NCI-H2107 (cell line): ENCODE measurements around the gene ABHD1.
"Not testable (repeated sequence)": the region's sequence is repeated elsewhere in the genome, so short reads cannot be mapped to it uniquely, and the experiment has no call there.

Source experiments
- DNase-seq: peaks from one replicate; lab custom pipeline; 2025; lab: John Stamatoyannopoulos, UW

Gene ABHD1

GRCh38 chr2:27109083-27109482, 14.5 kb upstream of the ABHD1 start:
- DNase-seq = no peak

- not testable (repeated sequence) for DNase-seq
Observed at GRCh38 chr2:27110603-27111352, 12.8 kb upstream of the ABHD1 start.

DNA sequence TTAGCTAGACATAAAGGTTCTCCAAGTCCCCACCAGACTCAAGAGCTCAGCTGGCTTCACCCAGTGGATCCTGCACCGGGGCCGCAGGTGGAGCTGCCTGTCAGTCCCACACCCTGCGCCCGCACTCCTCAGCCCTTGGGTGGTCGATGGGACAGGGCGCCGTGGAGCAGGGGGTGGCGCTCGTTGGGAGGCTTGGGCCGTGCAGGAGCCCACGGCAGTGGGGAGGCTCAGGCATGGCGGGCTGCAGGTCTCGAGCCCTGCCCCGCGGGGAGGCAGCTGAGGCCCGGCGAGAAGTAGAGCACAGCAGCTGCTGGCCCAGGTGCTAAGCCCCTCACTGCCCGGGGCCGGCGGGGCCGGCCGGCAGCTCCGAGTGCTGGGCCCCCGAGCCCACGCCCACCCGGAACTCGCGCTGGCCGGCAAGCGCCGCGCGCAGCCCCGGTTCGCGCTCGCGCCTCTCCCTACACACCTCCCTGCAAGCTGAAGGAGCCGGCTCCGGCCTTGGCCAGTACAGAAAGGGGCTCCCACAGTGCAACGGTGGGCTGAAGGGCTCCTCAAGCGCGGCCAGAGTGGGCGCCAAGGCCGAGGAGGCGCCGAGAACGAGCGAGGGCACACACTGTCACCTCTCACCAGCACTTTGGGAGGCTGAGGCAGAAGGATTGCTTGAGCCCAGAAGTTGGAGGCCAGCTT, 12.1 kb upstream of the ABHD1 start:
- not testable (repeated sequence) for DNase-seq

DNA sequence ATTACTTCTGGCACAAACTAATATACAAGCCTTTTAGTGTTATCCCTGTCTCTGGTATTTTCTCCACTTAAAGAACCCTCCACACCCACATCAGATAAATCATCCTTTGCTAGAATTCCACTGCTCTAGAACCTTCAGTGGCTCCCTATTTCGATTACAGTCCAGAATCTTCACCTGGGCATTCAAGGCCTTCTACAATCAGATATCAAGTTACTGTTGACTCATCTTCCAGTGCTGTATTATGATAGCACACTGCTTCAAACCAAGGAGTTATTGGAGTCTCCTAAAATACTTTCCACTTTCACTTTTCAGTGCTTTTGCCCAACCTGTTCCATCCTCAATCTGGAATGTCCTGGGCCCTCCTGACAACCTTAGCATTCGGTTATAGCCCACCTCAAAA, 8.1 kb upstream of the ABHD1 start:
- DNase-seq = no peak

- DNase-seq = no peak
Observed at GRCh38 chr2:27117995-27118524, 5.6 kb upstream of the ABHD1 start.

DNA sequence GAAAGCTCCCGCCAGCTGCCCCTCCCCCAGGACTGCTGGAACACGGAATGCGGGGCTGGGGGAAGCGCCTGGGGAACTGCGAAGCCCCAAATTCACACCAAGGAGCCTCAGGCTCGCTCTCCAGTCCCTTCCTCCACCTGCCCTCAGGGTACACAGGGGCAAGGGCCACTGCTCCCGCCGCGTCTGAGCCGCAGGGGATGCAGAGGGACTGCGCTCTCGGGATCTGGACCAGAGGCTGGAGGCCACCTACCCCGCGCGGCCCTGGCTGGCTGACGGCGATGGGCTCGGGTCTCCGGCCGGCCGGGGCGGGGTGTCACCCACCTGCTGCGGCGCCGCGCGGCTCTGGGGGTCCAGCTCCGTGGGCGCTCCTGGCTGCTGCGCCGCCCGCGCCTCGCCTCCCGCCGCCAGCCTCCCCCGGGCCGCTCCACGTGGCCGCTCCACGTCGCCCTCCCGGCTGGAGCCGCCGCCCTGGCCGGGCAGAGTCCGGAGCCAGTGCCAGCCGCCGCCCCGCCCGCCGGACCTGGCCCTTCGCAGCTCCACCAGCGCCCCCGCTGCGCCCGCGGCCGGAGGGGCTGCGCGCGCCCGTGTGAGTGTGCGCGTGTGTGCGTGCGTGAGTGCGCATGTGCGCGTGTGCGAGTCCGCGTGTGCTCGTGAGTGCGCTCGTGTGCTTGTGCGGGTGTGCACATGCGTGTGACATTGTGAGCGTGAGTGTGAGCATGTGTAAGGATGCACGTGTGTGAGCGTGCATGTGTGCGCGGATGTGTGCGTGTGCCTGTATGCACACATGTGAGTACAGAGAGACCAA, 4.9 kb upstream of the ABHD1 start, which contains the start of gene CGREF1:
TSS of gene CGREF1 (minus strand) at position 604 of the 805 bp plus-strand sequence. CDS start 14,762 bp downstream, outside the sequence.
- DNase-seq = no peak

DNA sequence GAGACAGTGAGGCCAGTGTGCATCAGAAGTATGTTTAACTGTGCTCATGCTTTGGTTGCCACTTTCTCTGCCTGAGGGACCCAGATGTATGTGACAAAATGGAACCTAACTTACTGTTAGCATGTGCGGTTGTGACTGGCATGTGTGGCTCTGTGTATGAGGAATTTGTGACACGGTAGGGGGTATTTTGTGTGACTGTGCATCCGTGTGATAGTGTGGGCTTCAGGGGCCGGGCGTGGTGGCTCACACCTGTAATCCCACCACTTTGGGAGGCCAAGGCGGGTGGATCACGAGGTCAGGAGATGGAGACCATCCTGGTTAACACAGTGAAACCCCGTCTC, 4.3 kb upstream of the ABHD1 start:
- not testable (repeated sequence) for DNase-seq

- no peak for DNase-seq
Observed at GRCh38 chr2:27121906-27122305, 1.7 kb upstream of the ABHD1 start.

DNA sequence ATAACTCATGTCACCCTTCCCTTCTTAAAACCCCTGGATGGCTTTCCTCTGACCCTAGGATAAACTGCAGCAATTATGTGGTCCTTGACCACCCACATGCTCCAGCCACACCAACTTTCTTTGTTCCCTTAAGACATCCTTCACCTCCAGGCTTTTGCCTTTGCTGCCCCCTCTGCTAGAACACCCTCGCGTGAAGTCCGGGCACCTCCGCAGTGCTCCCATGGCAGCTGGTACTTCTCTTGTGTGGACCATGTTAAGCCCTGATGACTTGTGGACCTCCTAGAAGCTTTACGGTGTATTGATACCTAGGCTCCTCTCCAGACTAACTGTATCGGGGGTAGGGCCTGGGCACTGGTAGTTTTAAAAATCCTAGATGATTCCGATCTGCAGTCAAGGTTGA, 824 bp upstream of the ABHD1 start:
- DNase-seq = no peak

GRCh38 chr2:27125104-27125503, 1.5 kb downstream of the ABHD1 start:
- no peak for DNase-seq

DNA sequence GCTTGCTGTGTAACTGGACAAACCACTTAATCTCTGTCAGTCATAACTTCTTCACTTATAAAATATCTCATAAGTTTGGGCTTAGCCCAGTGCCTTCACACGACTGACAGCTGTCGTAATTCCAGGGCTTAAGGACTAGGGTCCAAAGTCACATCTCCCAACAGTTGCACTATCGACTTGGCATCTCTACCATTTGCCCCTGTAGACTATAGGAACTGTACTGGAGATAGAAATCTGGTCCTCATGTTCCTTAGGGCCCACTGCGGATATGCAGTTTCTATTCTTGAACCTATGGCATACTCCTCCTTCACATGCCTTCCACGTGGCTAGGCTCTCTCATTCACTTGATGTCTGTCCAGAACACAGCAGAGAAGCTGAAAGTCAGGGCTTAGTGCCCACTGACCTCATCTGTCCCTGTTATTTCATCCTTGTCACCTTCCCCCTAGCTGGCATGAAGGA, 2.7 kb downstream of the ABHD1 start:
- no peak for DNase-seq

DNA sequence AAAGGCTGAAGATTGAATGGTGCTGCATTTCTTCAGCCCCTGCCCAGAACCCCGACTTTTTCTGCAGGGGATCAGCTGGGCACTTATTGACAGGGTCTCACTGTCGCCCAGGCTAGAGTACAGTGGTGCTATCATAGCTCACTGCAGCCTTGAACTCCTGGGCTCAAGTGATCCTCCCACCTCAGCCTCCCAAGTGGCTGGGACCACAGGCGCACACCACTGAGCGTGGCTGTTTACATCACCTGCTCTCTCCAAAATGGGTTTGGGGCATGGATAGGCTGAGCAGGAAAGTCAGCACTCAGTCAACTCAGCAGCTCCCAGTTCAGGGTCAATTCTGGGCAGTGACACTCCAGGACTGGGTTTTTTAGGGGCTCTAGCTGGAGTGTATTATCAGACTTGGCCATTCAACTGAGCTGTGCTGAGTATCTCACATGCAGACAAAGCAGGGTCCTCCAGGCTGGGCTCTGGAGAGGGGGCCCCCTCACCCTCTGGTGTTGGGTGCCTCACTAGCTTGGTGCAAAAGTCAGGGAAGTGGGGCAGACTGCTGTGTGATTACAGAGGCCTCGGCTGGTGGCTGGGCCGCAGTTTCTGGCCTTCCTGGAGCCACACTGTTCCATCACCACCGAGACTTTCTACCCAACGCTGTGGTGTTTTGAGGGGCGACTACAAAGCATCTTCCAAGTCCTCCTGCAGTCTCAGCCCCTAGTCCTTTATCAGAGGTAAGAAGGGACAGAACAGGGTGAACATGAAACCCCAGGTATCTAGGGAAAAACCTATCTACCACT, 4.5 kb downstream of the ABHD1 start:
- no peak for DNase-seq

- no peak for DNase-seq
Observed at GRCh38 chr2:27128668-27129571, 5.3 kb downstream of the ABHD1 start.

DNA sequence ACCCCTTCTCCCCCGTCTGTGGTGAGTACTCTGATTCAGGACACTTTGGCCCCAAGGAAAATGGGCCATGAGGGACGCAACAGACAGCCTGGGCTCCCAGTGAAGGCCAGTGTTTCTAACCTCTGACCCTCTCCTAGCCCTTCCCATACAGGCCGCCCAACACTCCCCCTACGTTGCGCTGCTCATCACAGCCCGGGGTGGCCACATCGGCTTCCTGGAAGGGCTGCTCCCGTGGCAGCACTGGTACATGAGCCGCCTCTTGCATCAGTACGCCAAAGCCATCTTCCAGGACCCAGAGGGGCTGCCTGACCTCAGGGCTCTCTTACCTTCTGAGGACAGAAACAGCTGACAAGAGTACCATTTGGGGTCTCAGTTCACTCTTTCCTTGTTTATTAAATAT, 6.8 kb downstream of the ABHD1 start:
- DNase-seq = no peak

DNA sequence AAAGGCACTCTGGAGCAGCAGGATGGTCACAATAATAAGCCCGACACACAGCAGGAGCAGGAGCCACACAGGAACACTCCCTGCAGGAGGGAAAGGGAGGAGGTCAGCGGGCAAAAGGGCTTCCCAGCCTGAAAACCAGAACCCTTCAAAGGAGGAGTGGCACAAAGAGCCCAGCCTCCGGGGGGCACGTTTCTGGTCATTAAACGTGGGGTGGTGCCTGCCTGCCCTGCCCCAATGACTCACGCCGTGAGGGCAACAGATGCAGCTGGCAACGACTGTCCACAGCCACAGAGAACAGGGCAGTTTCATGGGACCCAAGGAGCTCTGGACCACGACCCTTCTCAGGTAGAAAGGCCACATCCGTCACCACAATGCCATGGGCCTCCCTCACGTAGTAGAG, 7.8 kb downstream of the ABHD1 start:
- no peak for DNase-seq

- DNase-seq = no peak
Observed at GRCh38 chr2:27133195-27133875, 9.7 kb downstream of the ABHD1 start.

DNA sequence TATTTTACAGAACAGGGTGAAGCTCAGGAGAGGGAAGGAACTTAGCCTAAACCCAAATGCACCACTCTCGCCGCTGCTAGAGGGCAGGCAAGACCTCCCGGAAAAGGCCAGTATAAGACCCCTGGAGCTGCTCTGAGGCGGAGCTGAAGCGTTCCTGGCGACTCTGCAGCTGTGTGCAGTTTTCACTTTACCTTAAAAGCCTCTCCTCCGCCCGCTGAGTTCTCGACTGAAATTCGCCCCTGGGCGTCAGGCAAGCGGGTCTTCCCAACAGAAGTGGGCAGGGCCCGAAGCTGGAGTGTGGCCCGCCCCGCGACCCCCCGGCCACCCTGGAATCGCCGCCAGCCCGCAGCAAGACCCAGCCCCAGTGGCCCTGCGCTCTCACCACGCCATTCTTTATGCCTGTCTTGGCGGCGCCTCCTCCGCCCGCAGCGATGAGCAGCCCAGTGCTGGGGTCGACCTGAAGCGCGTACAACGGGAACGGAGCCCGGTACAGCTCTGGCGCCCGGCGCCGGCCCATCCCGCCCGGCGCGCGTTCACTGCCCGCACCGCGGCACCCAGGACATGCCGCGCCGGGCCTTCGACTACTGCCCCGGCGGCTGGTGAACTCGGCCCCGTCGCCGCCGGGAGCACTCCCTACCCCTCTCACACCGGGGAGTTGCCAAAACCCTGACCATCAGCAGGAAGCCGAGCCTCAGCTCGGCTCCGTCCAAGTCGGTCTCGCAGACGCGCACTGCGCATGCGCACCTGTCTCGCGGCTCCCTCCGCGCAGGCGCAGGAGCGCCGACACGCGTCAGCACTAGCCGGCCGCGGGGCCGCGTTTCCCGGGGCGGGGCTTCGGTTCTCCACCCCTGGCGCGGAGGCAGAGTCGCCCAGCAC, 10.5 kb downstream of the ABHD1 start, which contains the start of gene PREB:
TSS of gene PREB (minus strand) at position 732 of the 876 bp plus-strand sequence. CDS start at position 517, 215 bp downstream.
- DNase-seq = peak; percentile 86

- DNase-seq = no peak
Observed at GRCh38 chr2:27134781-27135477, 11.3 kb downstream of the ABHD1 start.
